Body of pancreas (tissue), 4 donors: ENCODE data around the gene NCAM2. TPM values are rescaled to one million over a fixed set of nuclear protein-coding genes. Genes with fewer than 3 reads are reported as not detected.
A peak's percentile ranks its signal among the peaks of the same experiment; 100 is the strongest.

Experiments used
- ATAC-seq: fragments of 150-250 bp; one replicate; pipeline ENCODE4 v1.9.1; 2016
- DNase-seq, 4 donors: peaks; one replicate each; pipeline ENCODE4 v3.0.0-alpha.2; 2019
- H3K27ac ChIP-seq, 4 donors: fragments of 200-600 bp; sonication (generic); 1 replicate in 3 of 4; 2 replicates in 1 of 4; pipeline versions ENCODE4 v1.5.1 to v1.6.1; 2016 to 2019; ENCODE audit warnings: mild to moderate bottlenecking in 1 of 4, mixed read lengths in 1 of 4, moderate library complexity in 1 of 4
- H3K27me3 ChIP-seq, 2 donors: fragments of 200-600 bp; sonication (generic); one replicate each; pipeline ENCODE4 v1.6.0; 2016; ENCODE audit warnings: mild to moderate bottlenecking in 1 of 2
- H3K36me3 ChIP-seq, 2 donors: fragments of 200-600 bp; sonication (generic); replicated peaks in 1 of 2; 2 replicates each; pipeline ENCODE4 v1.5.1; 2016; ENCODE audit warnings: low read depth in 2 of 2; ENCODE audit not compliant: insufficient read depth in 1 of 2
- H3K4me1 ChIP-seq: fragments of 200-600 bp; sonication (generic); one replicate; pipeline ENCODE4 v1.6.0; 2016
- H3K4me3 ChIP-seq, 2 donors: fragments of 200-600 bp; sonication (generic); 1 replicate in 1 of 2; 2 replicates in 1 of 2; pipeline ENCODE4 v1.5.1; 2016 to 2019
- H3K9me3 ChIP-seq, 3 donors: fragments of 200-600 bp; sonication (generic); 1 replicate in 2 of 3; 2 replicates in 1 of 3; pipeline ENCODE4 v1.5.1; 2016
- POLR2A ChIP-seq, 3 donors: fragments of 450-650 bp; IDR thresholded peaks; one replicate each; pipeline ENCODE4 v1.6.1; 2016; ENCODE audit warnings: antibody characterized with exemption in 3 of 3, mild to moderate bottlenecking in 2 of 3
- WGBS, 2 donors: methylation state at CpG; one replicate each; pipeline ENCODE4 v1.1.5; 2017; 5-methylcytosine and 5-hydroxymethylcytosine counted together
- intact Hi-C: fragments of 100-400 bp; cut with DNase I; formaldehyde crosslinking; loops from one replicate; pipeline ENCODE4 v1.15.1; 2023
- total RNA-seq, 2 donors: library from RNA; depleted of rRNA; stranded (reverse); fragments of >200 nt; gene quantifications; one replicate each; pipeline ENCODE4 v1.1.0, GENCODE V29; 2016
- TF ChIP-seq, protein P1 (sequence below), 7 experiments: fragments of 450-650 bp in 4 of 7; fragments of 200-600 bp in 3 of 7; sonication (generic) in 3 of 7; IDR thresholded peaks; one replicate each; pipeline ENCODE4 v1.5.1; 2016 to 2019; ENCODE audit warnings: antibody characterized with exemption in 7 of 7

Gene NCAM2
- total RNA-seq, 2 donors from 2014 or later = under 0.01 to 0.26 TPM

DNA sequence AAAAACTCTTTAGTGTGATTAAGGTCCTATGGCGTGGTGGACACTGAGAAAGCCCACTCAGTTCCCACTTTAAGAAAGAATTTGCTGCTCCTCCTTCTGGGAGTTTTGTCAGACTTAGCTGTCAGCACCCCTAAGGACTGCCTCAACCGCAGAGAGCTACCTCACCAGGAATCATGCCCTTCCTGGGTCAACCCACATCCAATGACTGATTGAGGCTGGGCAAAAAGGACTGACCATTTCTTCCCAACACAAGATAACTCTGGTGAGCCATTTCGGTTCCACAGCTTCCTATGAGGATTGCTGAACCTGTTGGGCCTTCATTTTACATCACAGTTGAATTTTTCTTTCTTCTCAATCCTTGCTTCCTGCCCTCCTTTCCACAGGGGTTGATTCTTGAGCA lies 197.9 kb downstream of the NCAM2 start:
- DNase-seq (no peak), ATAC-seq (no peak)
- H3K4me3 ChIP-seq = no peak overlapping the region
- no peaks in the 10 kb centered on the region for H3K9me3 ChIP-seq
- no peaks in the 10 kb centered on the region for H3K36me3 ChIP-seq
- no peak overlapping the region for H3K27ac ChIP-seq
- H3K4me1 ChIP-seq = no peaks in the 10 kb centered on the region
- intact Hi-C loops = no loop called here
- H3K27me3 ChIP-seq = no peaks in the 10 kb centered on the region
- no peak for TF ChIP-seq POLR2A (IDR thresholded peaks at IDR 0.05)
- TF ChIP-seq, protein P1, sequence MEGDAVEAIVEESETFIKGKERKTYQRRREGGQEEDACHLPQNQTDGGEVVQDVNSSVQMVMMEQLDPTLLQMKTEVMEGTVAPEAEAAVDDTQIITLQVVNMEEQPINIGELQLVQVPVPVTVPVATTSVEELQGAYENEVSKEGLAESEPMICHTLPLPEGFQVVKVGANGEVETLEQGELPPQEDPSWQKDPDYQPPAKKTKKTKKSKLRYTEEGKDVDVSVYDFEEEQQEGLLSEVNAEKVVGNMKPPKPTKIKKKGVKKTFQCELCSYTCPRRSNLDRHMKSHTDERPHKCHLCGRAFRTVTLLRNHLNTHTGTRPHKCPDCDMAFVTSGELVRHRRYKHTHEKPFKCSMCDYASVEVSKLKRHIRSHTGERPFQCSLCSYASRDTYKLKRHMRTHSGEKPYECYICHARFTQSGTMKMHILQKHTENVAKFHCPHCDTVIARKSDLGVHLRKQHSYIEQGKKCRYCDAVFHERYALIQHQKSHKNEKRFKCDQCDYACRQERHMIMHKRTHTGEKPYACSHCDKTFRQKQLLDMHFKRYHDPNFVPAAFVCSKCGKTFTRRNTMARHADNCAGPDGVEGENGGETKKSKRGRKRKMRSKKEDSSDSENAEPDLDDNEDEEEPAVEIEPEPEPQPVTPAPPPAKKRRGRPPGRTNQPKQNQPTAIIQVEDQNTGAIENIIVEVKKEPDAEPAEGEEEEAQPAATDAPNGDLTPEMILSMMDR (IDR thresholded peaks at IDR 0.05) = no peak
- WGBS, 2 donors = 44 to 46% methylated on average over 3 of the region's 3 CpGs

DNA sequence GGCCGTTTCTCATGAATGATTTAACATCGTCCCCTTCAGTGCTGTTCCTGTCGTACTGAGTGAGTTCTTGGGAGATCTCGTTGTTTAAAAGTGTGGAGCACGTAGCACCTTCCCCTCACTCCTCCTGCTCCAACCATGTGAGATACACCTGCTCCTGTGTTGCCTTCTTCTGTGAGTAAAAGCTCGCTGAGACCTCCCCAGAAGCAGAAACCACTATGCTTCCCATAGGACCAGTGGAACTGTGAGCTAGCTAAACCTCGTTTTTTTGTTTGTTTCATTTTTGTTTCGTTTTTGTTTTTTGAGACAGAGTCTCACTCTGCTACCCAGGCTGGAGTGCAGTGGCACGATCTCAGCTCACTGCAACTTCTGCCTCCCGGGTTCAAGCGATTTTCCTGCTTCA lies 198.6 kb downstream of the NCAM2 start:
- H3K4me1 ChIP-seq = no peaks in the 10 kb centered on the region
- H3K9me3 ChIP-seq = no peaks in the 10 kb centered on the region
- TF ChIP-seq, protein P1 (IDR thresholded peaks at IDR 0.05) = no peak
- TF ChIP-seq POLR2A (IDR thresholded peaks at IDR 0.05) = no peak
- no peaks in the 10 kb centered on the region for H3K27me3 ChIP-seq
- ATAC-seq (no peak), DNase-seq (no peak)
- intact Hi-C loops = no loop called here
- WGBS, 2 donors = 56 to 62% methylated on average over 11 of the region's 11 CpGs
- no peak overlapping the region for H3K27ac ChIP-seq
- no peak overlapping the region for H3K4me3 ChIP-seq
- H3K36me3 ChIP-seq = no peaks in the 10 kb centered on the region

DNA sequence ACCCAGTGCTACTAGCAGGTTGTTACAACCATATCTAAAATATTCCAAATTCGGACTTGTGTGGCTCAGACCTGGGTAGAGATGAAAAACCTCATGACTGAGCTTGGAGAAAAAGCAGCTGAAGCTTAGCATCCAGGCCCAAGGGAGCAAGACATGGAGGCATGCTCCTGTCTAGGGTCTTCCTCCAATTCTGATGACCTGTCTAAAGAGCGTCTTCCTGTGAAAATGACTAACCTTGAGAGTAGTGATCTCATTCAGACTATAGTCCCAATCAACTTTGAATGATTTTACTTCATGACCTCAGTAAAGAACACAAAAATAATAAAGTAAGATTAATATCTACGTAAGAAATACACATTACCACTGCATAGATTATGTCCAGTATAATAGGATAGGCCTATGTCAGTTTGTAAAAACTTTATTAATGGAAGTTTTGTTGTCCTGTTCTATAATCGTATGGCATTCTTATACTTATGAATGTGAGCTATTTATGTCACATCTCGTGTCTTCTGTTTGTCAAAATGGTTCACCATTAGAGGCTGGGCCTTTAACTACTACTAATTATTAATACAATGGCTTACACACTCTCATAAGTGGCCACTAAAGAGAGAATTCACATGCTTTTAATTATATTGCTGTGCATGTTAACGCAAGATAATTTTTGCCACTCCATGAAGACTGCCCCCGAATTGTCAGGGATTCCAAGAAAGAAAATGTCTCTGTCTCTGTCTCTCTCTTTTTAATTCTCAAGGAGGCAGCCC lies 201.3 kb downstream of the NCAM2 start:
- TF ChIP-seq, protein P1 (IDR thresholded peaks at IDR 0.05) = no peak
- TF ChIP-seq POLR2A (IDR thresholded peaks at IDR 0.05) = no peak
- WGBS, 2 donors = 58 to 67% methylated on average over 7 of the region's 7 CpGs
- Histone ChIP-seq H3K36me3 (no peaks in the 10 kb centered on the region), H3K4me1 (no peaks in the 10 kb centered on the region), H3K27ac (no peak overlapping the region), H3K27me3 (no peaks in the 10 kb centered on the region), H3K9me3 (no peaks in the 10 kb centered on the region), H3K4me3 (no peak overlapping the region)
- DNase-seq = no peak
- ATAC-seq = no peak
- intact Hi-C loops = no loop called here

DNA sequence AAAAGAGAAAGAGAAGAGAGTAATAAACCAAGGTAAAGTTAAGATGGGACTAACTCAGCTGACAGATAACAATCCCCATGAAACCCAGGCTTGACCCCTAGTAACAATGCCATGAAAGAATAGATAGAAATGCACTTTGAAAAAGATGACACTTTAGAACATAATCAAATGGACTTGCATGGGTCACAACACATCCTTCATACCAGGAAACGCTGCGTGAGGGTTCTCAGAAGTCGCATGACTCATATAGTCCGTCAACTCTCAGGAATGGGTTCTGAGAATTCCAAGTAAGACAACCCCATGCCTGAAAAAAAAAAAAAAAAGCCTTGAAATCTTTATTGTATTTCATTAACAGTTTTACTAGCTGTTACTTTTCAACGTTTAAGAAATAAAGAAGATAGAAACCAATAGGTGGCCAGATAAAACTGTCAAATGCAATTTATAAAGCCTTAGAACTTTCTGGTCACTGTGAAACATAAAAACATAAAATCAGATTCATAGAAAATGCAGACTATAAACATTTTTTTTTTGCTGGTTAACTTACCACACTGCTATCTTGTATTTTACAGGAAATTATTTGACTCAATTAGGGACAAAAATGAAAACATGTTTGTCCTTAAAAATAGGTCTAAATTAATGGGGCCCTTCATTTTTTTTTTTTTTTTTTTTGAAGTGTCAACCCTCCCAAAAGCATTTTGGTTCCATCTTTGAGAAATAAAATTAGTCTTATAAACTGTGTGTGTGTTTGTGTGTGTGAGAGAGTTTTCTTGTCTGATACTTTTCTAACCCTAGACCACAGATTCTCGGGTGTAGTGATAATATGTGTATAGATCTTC lies 202.1 kb downstream of the NCAM2 start:
- Histone ChIP-seq H3K4me3 (no peak overlapping the region), H3K4me1 (no peaks in the 10 kb centered on the region), H3K9me3 (no peaks in the 10 kb centered on the region), H3K27me3 (no peaks in the 10 kb centered on the region), H3K27ac (no peak overlapping the region), H3K36me3 (no peaks in the 10 kb centered on the region)
- peak; percentile 64 for ATAC-seq
- no peak for TF ChIP-seq POLR2A (IDR thresholded peaks at IDR 0.05)
- TF ChIP-seq, protein P1 (IDR thresholded peaks at IDR 0.05) = no peak
- intact Hi-C loops = no loop called here
- peak in 3 of 4 donors; percentile 12 to 38 (median 16) for DNase-seq
- 54 to 61% methylated on average over 6 of the region's 6 CpGs for WGBS, 2 donors
